ENCODE measurements around the gene FLII.

Gene FLII

GRCh38 chr17:18213666-18214270 lies 44.8 kb downstream of the FLII start:
- DNase-seq: no peak

- DNase-seq: no peak
Measured at GRCh38 chr17:18208092-18208491, 50.4 kb downstream of the FLII start.

- DNase-seq: no peak
Measured at GRCh38 chr17:18206962-18207361, 51.6 kb downstream of the FLII start.

GRCh38 chr17:18205861-18206260 lies 52.7 kb downstream of the FLII start:
- no peak for DNase-seq

- no peak for DNase-seq
Measured at GRCh38 chr17:18203308-18203707, 55.2 kb downstream of the FLII start.

- DNase-seq: no peak
Measured at GRCh38 chr17:18201108-18201507, 57.4 kb downstream of the FLII start.

- DNase-seq: no peak
Measured at GRCh38 chr17:18198530-18198929, 60.0 kb downstream of the FLII start.

GRCh38 chr17:18197535-18198194 lies 60.9 kb downstream of the FLII start:
- no peak for DNase-seq

GRCh38 chr17:18195246-18195645 lies 63.3 kb downstream of the FLII start:
- DNase-seq: no peak
